C4-2B (cell line): ENCODE results near the gene PFN4.

Experiments
- H3K27ac ChIP-seq: fragments of 450-650 bp; 2 replicates; pipeline ENCODE4 v1.5.1; 2017
- ZFX ChIP-seq: fragments of 450-650 bp; IDR thresholded peaks from 2 replicates; pipeline ENCODE4 v1.6.1; 2017
- TF ChIP-seq, protein P1 (sequence below): fragments of 450-650 bp; conservative IDR thresholded peaks from 2 replicates; pipeline ENCODE4 v1.5.1; 2017; ENCODE audit warnings: mild to moderate bottlenecking

Gene PFN4, protein sequence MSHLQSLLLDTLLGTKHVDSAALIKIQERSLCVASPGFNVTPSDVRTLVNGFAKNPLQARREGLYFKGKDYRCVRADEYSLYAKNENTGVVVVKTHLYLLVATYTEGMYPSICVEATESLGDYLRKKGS

GRCh38 chr2:24123195-24123921, at the start of gene PFN4, which contains the start of gene FAM228B:
Gene PFN4 (minus strand): TSS chr2:24123334. CDS start chr2:24122535, 799 bp downstream.
Gene FAM228B (plus strand): TSS chr2:24123469. CDS start chr2:24124362, 893 bp downstream.
- TF ChIP-seq, protein P1, sequence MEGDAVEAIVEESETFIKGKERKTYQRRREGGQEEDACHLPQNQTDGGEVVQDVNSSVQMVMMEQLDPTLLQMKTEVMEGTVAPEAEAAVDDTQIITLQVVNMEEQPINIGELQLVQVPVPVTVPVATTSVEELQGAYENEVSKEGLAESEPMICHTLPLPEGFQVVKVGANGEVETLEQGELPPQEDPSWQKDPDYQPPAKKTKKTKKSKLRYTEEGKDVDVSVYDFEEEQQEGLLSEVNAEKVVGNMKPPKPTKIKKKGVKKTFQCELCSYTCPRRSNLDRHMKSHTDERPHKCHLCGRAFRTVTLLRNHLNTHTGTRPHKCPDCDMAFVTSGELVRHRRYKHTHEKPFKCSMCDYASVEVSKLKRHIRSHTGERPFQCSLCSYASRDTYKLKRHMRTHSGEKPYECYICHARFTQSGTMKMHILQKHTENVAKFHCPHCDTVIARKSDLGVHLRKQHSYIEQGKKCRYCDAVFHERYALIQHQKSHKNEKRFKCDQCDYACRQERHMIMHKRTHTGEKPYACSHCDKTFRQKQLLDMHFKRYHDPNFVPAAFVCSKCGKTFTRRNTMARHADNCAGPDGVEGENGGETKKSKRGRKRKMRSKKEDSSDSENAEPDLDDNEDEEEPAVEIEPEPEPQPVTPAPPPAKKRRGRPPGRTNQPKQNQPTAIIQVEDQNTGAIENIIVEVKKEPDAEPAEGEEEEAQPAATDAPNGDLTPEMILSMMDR: no peak; the same call in 1 of the 2 replicates
- TF ChIP-seq ZFX: peak; percentile 95
- peak within 1 kb of the TSS; percentile 81 for H3K27ac ChIP-seq

DNA sequence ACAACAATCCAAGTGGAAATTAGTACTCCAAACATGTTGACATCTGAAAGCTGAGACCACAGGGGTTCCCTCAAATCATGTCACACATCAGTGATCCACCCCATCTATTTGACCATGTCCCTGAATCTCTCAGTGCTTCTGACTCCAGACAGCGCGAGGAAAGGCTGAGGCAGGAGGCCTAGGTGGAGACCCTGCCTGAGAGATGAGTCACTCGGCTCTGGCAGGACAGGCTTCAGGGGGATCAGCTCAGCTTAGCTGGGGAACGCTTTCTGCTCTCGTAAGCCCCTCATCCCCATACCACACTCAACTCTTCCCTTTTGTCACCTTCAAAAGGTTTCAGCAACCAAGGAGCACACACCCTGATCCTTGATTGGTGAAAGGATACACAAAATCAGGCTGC, 45.9 kb upstream of the PFN4 start:
- no peak for TF ChIP-seq ZFX
- TF ChIP-seq, protein P1: no peak

DNA sequence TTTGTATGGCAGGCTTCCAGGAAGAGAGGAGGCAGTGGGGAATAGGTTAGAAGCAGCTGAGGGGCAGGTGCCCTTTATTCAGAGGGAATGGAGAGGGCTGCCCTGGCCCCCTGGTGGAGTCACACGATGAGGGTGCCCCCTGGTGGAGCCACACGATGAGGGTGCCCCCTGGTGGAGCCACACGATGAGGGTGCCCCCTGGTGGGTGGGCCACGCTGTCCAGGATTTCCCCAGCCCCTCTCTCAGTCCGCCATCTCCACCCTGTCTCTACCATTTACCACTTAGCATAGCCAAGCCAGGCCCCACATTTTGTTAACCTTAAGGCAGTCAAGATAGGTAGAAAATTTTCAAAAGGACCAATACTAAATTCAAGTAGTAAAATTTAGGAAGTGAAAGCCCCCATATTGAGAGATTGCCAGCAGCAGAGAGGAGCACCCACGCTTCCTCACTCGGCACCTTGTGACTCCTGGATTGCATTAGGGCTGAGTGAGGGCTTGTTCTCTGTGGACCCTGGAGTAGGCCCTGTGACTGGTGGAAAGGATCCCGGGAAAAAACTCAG, 41.4 kb upstream of the PFN4 start:
- no peak overlapping the region for H3K27ac ChIP-seq

More for the DNA sequence above, 45.9 kb upstream of the PFN4 start:
- no peak overlapping the region for H3K27ac ChIP-seq

DNA sequence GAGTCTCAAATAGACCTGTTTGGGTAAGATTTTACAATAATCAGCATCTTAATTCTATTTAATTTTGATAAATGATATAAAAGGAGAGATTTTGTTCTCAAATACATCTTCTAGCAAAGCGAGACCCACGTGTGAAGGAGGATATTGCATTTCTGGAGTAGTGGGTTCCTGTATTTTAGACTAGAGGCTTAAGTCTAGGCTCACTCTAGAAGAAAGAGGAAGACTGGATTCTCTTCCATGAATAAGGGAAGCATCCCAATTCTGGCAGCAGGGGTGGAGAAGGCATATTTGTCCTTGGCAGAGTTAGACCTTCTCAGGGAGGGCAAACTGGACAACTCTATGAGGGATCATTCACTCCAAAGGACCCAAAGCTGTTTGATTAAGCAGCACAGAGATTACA, 40.5 kb upstream of the PFN4 start:
- no peak overlapping the region for H3K27ac ChIP-seq
- TF ChIP-seq, protein P1: no peak
- TF ChIP-seq ZFX: no peak

More for the DNA sequence above, 41.4 kb upstream of the PFN4 start:
- TF ChIP-seq, protein P1: peak; percentile 64
- TF ChIP-seq ZFX: no peak

DNA sequence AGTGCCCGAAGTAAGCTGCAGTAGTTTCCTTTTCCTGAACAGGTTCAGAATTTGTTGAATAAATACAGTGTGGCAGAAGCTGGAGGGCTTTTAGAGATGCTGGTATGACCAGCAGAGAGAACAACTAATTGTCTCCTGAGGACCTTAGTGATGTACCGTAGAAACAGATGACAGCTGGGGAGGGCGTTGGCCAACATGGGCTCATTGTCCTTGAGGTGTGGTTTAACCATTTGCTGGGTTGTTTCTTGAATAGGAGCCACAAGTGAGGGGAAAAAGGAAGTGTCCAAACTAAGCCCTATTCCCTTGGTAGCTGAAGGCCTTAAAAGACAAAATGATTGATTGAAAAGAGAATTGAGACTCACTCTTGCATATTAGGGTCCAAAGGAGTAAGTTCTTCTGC, 40.1 kb upstream of the PFN4 start:
- no peak overlapping the region for H3K27ac ChIP-seq
- TF ChIP-seq ZFX: no peak
- TF ChIP-seq, protein P1: no peak

DNA sequence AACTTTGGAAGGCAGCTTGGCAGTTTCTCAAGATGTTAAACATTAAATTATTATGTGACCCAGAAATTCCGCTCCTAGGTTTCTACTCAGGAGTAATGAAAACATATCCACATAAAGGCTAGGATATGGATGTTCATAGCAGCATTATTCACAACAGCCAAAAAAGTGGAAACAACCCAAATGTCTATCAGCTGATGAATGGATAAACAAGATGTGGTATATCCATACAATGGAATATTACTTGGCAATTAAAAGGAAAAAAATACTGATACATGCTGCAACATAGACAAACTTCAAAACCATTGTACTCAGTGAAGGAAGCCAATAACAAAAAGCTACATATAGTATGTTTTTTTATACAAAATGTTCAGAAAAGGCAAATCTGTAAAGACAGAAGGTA, 39.4 kb upstream of the PFN4 start:
- H3K27ac ChIP-seq: no peak overlapping the region
- no peak for TF ChIP-seq ZFX
- TF ChIP-seq, protein P1: no peak

DNA sequence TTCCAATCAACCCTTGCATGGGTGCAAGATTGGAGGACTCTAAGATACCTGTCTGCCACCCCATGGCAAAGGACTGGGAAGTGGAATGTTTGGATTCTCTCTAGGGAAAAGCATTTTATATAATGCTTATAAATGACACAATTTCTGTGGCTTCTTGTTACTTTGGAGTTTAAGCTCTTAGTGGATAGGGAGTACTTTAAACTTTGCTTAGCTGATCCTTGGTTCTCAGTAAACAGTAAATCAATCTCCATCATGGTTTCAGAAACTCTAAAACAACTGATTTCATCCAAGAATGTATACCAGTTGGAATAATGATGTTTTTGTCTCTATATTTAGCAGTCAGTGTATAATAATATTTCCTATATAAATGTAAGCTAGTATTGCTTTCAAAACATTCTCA, 37.6 kb upstream of the PFN4 start:
- TF ChIP-seq, protein P1: no peak
- no peak for TF ChIP-seq ZFX

More for the DNA sequence above, 37.6 kb upstream of the PFN4 start:
- no peak overlapping the region for H3K27ac ChIP-seq
